Thyroid gland (tissue), 4 donors: ENCODE measurements around the gene MAD1L1. TPM values are rescaled to one million over a fixed set of nuclear protein-coding genes. Genes with fewer than 3 reads are reported as not detected.

Source experiments
- DNase-seq, 2 donors: peaks; one replicate each; pipeline ENCODE4 v3.0.0-alpha.2; 2019
- H3K27ac ChIP-seq, 3 donors: fragments of 200-600 bp; sonication (generic); 1 replicate in 2 of 3; 2 replicates in 1 of 3; pipeline ENCODE4 v1.5.1; 2016 to 2019; ENCODE audit warnings: mild to moderate bottlenecking in 1 of 3, moderate library complexity in 1 of 3
- H3K27me3 ChIP-seq: fragments of 200-600 bp; sonication (generic); one replicate; pipeline ENCODE4 v1.5.1; 2019
- H3K36me3 ChIP-seq, 2 donors: fragments of 200-600 bp; sonication (generic); one replicate each; pipeline ENCODE4 v1.5.1; 2016 to 2019
- H3K4me1 ChIP-seq, 2 donors: fragments of 200-600 bp; sonication (generic); one replicate each; pipeline ENCODE4 v1.5.1; 2017 to 2019
- H3K4me3 ChIP-seq, 3 donors: fragments of 200-600 bp; sonication (generic); replicated peaks in 1 of 3; 1 replicate in 2 of 3; 2 replicates in 1 of 3; pipeline ENCODE4 v1.5.1; 2016; ENCODE audit warnings: mild to moderate bottlenecking in 1 of 3
- H3K9me3 ChIP-seq: fragments of 200-600 bp; sonication (generic); one replicate; pipeline ENCODE4 v1.5.1; 2017
- POLR2A ChIP-seq, 2 donors: fragments of 450-650 bp; IDR thresholded peaks; one replicate each; pipeline ENCODE4 v1.6.1; 2017; ENCODE audit warnings: antibody characterized with exemption in 2 of 2, mild to moderate bottlenecking in 2 of 2, moderate library complexity in 1 of 2
- WGBS, 2 donors: methylation state at CpG; one replicate each; pipeline ENCODE4 v1.1.5; 2017; 5-methylcytosine and 5-hydroxymethylcytosine counted together
- intact Hi-C: fragments of 100-400 bp; cut with DNase I; formaldehyde crosslinking; loops from one replicate; pipeline ENCODE4 v1.15.1; 2023
- total RNA-seq, 4 donors: library from RNA; depleted of rRNA; stranded (reverse); fragments of >200 nt; gene quantifications; one replicate each; pipeline ENCODE4 v1.2.3, GENCODE V29; 2016
- TF ChIP-seq, protein P1 (sequence below), 6 experiments: fragments of 200-600 bp in 3 of 6; fragments of 450-650 bp in 3 of 6; sonication (generic) in 3 of 6; IDR thresholded peaks; one replicate each; pipeline ENCODE4 v1.5.1; 2016 to 2019; ENCODE audit warnings: antibody characterized with exemption in 6 of 6, mild to moderate bottlenecking in 2 of 6, inconsistent platforms in 1 of 6, moderate library complexity in 1 of 6

MAD1L1 gene
- total RNA-seq, 4 donors from 2014 or later: 27.4 to 38.6 (median 33.9) TPM

DNA sequence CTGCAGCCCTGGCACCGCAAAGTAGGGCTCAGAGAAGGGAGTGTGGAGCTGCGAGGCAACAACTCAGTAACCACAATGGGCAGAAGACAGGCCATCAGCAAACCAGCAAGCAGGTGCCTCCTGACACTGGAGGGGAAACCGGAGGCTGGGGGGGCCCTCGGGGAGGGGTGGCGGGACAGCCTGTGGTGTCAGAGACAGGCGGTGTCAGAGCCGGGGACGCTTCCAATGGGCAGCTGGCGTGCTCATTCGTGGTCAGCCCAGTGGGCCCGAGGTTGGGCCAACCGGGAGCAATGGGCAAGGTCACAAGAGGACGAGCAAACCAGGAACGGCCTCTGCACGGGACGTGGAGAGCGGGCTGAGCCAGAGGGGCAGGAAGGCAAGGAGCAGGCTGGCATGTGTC, 158.1 kb downstream of the MAD1L1 start:
- intact Hi-C loops: no loop called here
- Histone ChIP-seq H3K27ac (no peak overlapping the region), H3K4me3 (no peak overlapping the region), H3K4me1 (no peaks in the 10 kb centered on the region), H3K9me3 (no peaks in the 10 kb centered on the region), H3K36me3 (no peaks in the 10 kb centered on the region), H3K27me3 (no peaks in the 10 kb centered on the region)
- DNase-seq: no peak
- WGBS, 2 donors: 75 to 86% methylated on average over 10 to 15 of the region's 17 CpGs
- TF ChIP-seq, protein P1, sequence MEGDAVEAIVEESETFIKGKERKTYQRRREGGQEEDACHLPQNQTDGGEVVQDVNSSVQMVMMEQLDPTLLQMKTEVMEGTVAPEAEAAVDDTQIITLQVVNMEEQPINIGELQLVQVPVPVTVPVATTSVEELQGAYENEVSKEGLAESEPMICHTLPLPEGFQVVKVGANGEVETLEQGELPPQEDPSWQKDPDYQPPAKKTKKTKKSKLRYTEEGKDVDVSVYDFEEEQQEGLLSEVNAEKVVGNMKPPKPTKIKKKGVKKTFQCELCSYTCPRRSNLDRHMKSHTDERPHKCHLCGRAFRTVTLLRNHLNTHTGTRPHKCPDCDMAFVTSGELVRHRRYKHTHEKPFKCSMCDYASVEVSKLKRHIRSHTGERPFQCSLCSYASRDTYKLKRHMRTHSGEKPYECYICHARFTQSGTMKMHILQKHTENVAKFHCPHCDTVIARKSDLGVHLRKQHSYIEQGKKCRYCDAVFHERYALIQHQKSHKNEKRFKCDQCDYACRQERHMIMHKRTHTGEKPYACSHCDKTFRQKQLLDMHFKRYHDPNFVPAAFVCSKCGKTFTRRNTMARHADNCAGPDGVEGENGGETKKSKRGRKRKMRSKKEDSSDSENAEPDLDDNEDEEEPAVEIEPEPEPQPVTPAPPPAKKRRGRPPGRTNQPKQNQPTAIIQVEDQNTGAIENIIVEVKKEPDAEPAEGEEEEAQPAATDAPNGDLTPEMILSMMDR (IDR thresholded peaks at IDR 0.05): no peak
- no peak for TF ChIP-seq POLR2A (IDR thresholded peaks at IDR 0.05)

DNA sequence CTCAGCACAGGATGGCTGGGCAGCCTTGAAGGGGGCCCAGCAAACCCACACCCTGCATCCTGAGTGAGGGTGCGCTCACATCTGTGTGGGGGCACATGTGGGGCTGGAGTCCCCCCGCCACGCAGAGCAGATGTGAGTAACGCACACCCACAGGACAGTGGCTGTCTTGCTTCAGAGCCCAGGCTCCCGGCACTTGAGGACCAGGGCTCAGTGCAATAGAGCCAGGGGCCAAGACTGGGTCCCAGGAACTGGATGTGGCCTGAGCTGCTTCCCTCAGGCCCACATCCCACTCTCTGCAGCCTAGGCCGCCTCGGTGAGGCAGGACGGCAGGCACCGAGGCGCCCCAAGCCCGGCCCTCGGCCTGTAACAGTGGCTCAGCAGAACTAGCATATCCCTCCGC, 159.9 kb downstream of the MAD1L1 start:
- no peak overlapping the region for H3K27ac ChIP-seq
- no peak for DNase-seq
- H3K4me3 ChIP-seq: no peak overlapping the region
- WGBS, 2 donors: 89 to 97% methylated on average over 11 to 12 of the region's 13 CpGs
- H3K4me1 ChIP-seq: no peaks in the 10 kb centered on the region
- TF ChIP-seq POLR2A (IDR thresholded peaks at IDR 0.05): no peak
- TF ChIP-seq, protein P1 (IDR thresholded peaks at IDR 0.05): no peak
- no peaks in the 10 kb centered on the region for H3K27me3 ChIP-seq
- H3K9me3 ChIP-seq: no peaks in the 10 kb centered on the region
- H3K36me3 ChIP-seq: peaks cover 0 to 3% of the 10 kb centered on the region in 2 donors
- intact Hi-C loops: no loop called here

DNA sequence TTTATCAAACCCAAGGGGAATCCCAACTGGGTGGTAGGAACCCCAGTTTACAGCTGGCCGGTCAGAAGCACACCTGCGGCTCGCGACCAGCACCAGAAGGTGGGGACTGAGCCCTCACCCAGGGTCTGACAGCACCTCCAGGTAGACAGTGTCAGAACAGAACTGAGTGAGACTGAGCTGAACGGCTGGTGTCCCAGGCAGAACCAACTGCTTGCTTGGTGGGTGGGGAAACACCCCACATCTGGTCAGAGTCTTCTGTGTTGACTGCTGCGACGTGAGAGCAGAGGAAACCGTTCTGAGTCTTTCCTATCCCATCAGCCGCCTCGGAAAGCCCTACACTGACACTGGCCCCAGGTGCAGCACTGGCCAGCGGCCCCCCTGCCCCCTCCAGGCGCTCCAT, 160.7 kb downstream of the MAD1L1 start:
- Histone ChIP-seq H3K36me3 (peaks cover 0 to 3% of the 10 kb centered on the region in 2 donors), H3K9me3 (no peaks in the 10 kb centered on the region), H3K4me3 (no peak overlapping the region), H3K27me3 (no peaks in the 10 kb centered on the region), H3K4me1 (no peaks in the 10 kb centered on the region), H3K27ac (no peak overlapping the region)
- intact Hi-C loops: no loop called here
- DNase-seq: no peak
- WGBS, 2 donors: 95 to 99% methylated on average over 12 of the region's 12 CpGs
- TF ChIP-seq, protein P1 (IDR thresholded peaks at IDR 0.05): no peak
- no peak for TF ChIP-seq POLR2A (IDR thresholded peaks at IDR 0.05)

DNA sequence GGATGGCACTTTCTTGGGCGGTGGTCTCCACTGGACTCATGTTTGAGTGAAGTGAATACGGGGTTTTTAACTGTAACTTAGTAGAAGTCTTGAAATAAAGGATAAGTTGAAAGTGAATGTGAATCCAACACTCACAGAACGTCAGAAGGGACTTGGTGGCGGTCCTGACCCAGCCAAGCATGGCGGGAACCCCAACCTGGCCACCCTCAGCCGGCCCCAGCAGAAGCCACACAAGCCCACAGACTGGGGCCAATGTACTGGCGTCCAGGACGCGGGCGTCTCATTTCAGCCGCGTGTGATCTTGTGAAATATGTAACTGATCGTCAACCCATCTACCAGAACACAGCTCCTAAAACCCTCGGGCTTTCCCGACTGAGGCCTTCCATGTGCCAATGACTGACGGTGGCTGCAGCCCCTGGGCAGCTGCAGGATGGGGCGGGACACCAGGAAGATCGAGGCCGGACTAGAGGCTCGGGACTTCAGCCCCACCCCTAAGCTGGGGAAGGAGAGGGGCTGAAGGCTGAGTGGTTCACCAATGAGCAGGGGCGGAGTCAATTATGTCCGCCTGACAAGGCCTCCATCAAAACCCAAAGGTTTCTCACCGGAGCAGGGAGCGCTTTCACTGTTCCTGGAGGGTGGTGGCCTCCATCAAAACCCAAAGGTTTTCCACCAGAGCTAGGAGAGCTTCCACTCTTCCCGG, 161.5 kb downstream of the MAD1L1 start:
- 93 to 94% methylated on average over 21 to 25 of the region's 25 CpGs for WGBS, 2 donors
- Histone ChIP-seq H3K27me3 (no peaks in the 10 kb centered on the region), H3K9me3 (no peaks in the 10 kb centered on the region), H3K4me3 (no peak overlapping the region), H3K27ac (no peak overlapping the region), H3K36me3 (peaks cover 0 to 3% of the 10 kb centered on the region in 2 donors), H3K4me1 (no peaks in the 10 kb centered on the region)
- no peak for DNase-seq
- TF ChIP-seq, protein P1 (IDR thresholded peaks at IDR 0.05): no peak
- no peak for TF ChIP-seq POLR2A (IDR thresholded peaks at IDR 0.05)
- intact Hi-C loops: no loop called here

DNA sequence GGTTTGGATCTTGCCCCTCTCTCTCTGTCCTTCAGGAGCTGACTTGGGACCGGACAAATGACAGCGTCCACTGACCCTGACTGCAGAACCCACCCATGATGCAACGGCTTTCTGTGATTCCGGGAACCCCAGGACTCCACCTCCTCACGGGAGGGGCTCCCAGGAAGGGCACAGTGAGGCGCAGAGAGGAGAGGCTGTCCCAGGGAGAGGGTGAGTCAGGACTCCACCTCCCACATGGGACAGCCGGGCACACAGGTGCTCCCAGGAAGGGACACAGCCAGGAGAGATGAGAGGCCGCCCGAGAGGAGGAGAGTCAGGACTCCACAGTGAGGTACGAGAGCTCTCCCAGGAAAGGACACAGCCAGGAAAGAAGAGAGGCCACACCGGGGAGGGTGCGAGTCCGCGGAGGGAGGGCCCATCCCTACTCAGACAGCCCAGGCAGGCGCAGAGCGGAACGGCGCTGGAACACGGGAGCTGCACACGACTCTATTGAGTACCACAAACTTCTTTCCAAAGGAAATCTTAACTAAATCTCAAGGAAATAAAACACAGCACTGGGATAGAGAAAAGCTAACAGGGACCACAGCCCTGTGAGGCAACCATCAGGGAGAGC, 162.5 kb downstream of the MAD1L1 start:
- Histone ChIP-seq H3K4me3 (no peak overlapping the region), H3K36me3 (peaks cover 0 to 3% of the 10 kb centered on the region in 2 donors), H3K9me3 (no peaks in the 10 kb centered on the region), H3K27me3 (no peaks in the 10 kb centered on the region), H3K27ac (no peak overlapping the region), H3K4me1 (no peaks in the 10 kb centered on the region)
- TF ChIP-seq, protein P1 (IDR thresholded peaks at IDR 0.05): no peak
- no peak for TF ChIP-seq POLR2A (IDR thresholded peaks at IDR 0.05)
- intact Hi-C loops: no loop called here
- WGBS, 2 donors: 84 to 87% methylated on average over 20 of the region's 20 CpGs
- DNase-seq: no peak
